Naive thymus-derived CD4-positive, alpha-beta T cell (primary cell): Measurements from ENCODE around the gene DUSP28. TPM values are rescaled to one million over a fixed set of nuclear protein-coding genes. Genes with fewer than 3 reads are reported as not detected.
A peak's percentile ranks its signal among the peaks of the same experiment; 100 is the strongest.

ENCODE experiments used
- ATAC-seq: fragments of 150-1000 bp; cut with Tn5 transposase; 2 replicates; pipeline ENCODE4 v1.10.0; 2021; ENCODE audit warnings: mild to moderate bottlenecking, moderate library complexity
- CTCF ChIA-PET: fragments of 350-600 bp; sonication (Branson Sonifier 250); formaldehyde crosslinking; loops from one replicate; lab custom pipeline; 2021; ENCODE audit warnings: antibody characterized with exemption; lab: Charles Lee
- POLR2A ChIA-PET: fragments of 350-600 bp; sonication (Branson Sonifier 250); formaldehyde crosslinking; loops from one replicate; lab custom pipeline; 2021; ENCODE audit warnings: antibody characterized with exemption, inconsistent platforms; lab: Charles Lee
- DNase-seq, 9 donors: peaks; one replicate each; pipeline versions ENCODE4 v3.0.0 to v3.0.0-alpha.2; 2020 to 2022; ENCODE audit warnings: mixed read lengths in 1 of 9
- H3K27ac ChIP-seq: one replicate; pipeline ENCODE4 v1.7.0; 2013; ENCODE audit warnings: mild to moderate bottlenecking, low read depth, low read length, moderate library complexity
- H3K27me3 ChIP-seq, 2 donors: one replicate each; pipeline ENCODE4 v1.7.0; 2013; ENCODE audit warnings: low read length in 2 of 2, mild to moderate bottlenecking in 2 of 2, moderate library complexity in 2 of 2; ENCODE audit not compliant: control insufficient read depth in 2 of 2, insufficient read depth in 2 of 2
- H3K36me3 ChIP-seq, 3 experiments: 1 replicate in 2 of 3; 2 replicates in 1 of 3; pipeline ENCODE4 v1.7.0; 2013; ENCODE audit warnings: low read length in 3 of 3, mild to moderate bottlenecking in 3 of 3, moderate library complexity in 1 of 3; ENCODE audit not compliant: insufficient read depth in 3 of 3, control insufficient read depth in 2 of 3
- H3K4me1 ChIP-seq, 2 donors: one replicate each; pipeline ENCODE4 v1.7.0; 2013; ENCODE audit warnings: low read length in 2 of 2, mild to moderate bottlenecking in 2 of 2, moderate library complexity in 1 of 2; ENCODE audit not compliant: control insufficient read depth in 2 of 2, insufficient read depth in 2 of 2
- H3K4me3 ChIP-seq: 2 replicates; pipeline ENCODE4 v1.7.0; 2013; ENCODE audit warnings: mild to moderate bottlenecking, low read length
- H3K9me3 ChIP-seq, 3 experiments: 1 replicate in 2 of 3; 2 replicates in 1 of 3; pipeline ENCODE4 v1.7.0; 2013; ENCODE audit warnings: low read length in 3 of 3; ENCODE audit not compliant: control insufficient read depth in 2 of 3
- H3K27ac Mint-ChIP-seq, 9 donors: one replicate each; pipeline ENCODE4 v1.8.0; 2020 to 2022; ENCODE audit warnings: mixed read lengths in 9 of 9, mild to moderate bottlenecking in 8 of 9, moderate library complexity in 5 of 9, inconsistent platforms in 2 of 9
- H3K27me3 Mint-ChIP-seq, 5 donors: one replicate each; pipeline ENCODE4 v1.8.0; 2021 to 2022; ENCODE audit warnings: mixed read lengths in 5 of 5, mild to moderate bottlenecking in 1 of 5
- H3K36me3 Mint-ChIP-seq, 5 donors: one replicate each; pipeline ENCODE4 v1.8.0; 2020 to 2022; ENCODE audit warnings: mixed read lengths in 5 of 5, mild to moderate bottlenecking in 3 of 5, inconsistent platforms in 1 of 5
- H3K4me1 Mint-ChIP-seq, 7 donors: one replicate each; pipeline ENCODE4 v1.8.0; 2020 to 2022; ENCODE audit warnings: mixed read lengths in 7 of 7, mild to moderate bottlenecking in 3 of 7, inconsistent platforms in 1 of 7
- H3K4me3 Mint-ChIP-seq, 10 donors: one replicate each; pipeline ENCODE4 v1.8.0; 2020 to 2022; ENCODE audit warnings: mild to moderate bottlenecking in 10 of 10, mixed read lengths in 10 of 10, moderate library complexity in 6 of 10, inconsistent platforms in 2 of 10
- H3K9me3 Mint-ChIP-seq, 11 donors: one replicate each; pipeline ENCODE4 v1.8.0; 2020 to 2022; ENCODE audit warnings: mixed read lengths in 11 of 11, mild to moderate bottlenecking in 4 of 11, inconsistent platforms in 1 of 11, moderate library complexity in 1 of 11
- intact Hi-C, 2 donors: fragments of 100-400 bp; cut with micrococcal nuclease; formaldehyde crosslinking; loops; one replicate each; pipeline ENCODE4 v1.15.1; 2023
- polyA plus RNA-seq, 2 donors: library from polyadenylated mRNA; unstranded; fragments of 300-500 nt; fragmentation: Illumina TruSeq; gene quantifications; one replicate each; pipeline ENCODE4 v1.2.3, GENCODE V29; 2021
- total RNA-seq, 6 experiments: library from RNA in 5 of 6; stranded (reverse) in 5 of 6; gene quantifications; 1 replicate in 5 of 6; 2 replicates in 1 of 6; pipeline ENCODE4 v1.2.3 and lab custom pipeline; 2021 to 2026

Gene DUSP28
- total and polyA plus RNA-seq, 7 experiments from 2014 or later, result 11.1 to 30.1 (median 17.8) TPM

DNA sequence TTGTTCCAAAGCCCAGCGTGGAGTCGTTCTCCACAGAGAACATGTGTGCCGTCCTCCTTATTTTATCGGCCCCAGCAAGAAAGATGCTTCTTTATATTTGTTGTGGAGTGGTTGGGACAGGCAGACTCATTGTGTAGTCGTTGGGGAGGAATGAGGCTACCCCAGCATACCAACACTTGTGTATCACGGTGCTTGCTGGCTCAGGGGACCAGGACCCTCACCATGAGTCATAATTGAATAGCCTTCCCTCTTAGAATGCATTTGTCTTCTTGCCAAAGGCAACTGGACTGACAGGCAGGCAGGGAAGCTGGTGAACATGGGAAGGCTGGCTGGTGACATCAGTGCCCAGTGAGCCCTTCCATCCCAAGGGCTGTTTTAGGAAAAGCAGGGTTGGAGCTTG is 31.1 kb downstream of the DUSP28 start:
- H3K27me3 Mint-ChIP-seq, result no peaks in the 10 kb centered on the region

DNA sequence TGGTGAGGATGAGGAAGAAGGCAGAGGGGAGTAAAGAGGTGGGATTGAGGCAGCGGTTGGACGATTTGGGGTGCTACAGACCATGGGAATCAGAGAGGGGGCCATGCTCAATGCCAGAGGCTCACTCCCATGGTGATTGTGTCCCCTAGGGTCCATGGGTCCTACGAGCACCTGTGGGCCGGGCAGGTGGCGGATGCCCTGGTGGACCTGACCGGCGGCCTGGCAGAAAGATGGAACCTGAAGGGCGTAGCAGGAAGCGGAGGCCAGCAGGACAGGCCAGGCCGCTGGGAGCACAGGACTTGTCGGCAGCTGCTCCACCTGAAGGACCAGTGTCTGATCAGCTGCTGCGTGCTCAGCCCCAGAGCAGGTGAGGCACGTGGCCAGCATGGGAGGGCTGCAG is 31.6 kb downstream of the DUSP28 start:
- no peaks in the 10 kb centered on the region for H3K27me3 Mint-ChIP-seq
- peaks cover 0 to 2% (median 0%) of the 10 kb centered on the region in 11 donors for H3K9me3 Mint-ChIP-seq
- ATAC-seq, result no peak
- ChIA-PET CTCF (no interaction called here), POLR2A (no interaction called here)
- intact Hi-C loops, result loop anchor here in 1 of 2 donors (10.0 kb wide), 1 partner anchor 113 kb away; no protein-coding TSS in a partner anchor
- no peak overlapping the region for H3K4me3 Mint-ChIP-seq
- peaks cover 0 to 16% (median 0%) of the 10 kb centered on the region in 5 donors for H3K36me3 Mint-ChIP-seq
- peaks cover 0 to 76% (median 0%) of the 10 kb centered on the region in 3 experiments for H3K36me3 ChIP-seq
- no peak overlapping the region for H3K27ac Mint-ChIP-seq
- DNase-seq, result no peak
- H3K4me1 ChIP-seq, result peaks cover 17 to 18% of the 10 kb centered on the region in 2 donors
- H3K27me3 ChIP-seq, result no peaks in the 10 kb centered on the region
- no peak overlapping the region for H3K4me3 ChIP-seq
- no peak overlapping the region for H3K27ac ChIP-seq
- H3K9me3 ChIP-seq, result no peaks in the 10 kb centered on the region
- peaks cover 18 to 29% (median 26%) of the 10 kb centered on the region in 7 donors for H3K4me1 Mint-ChIP-seq

More for the DNA sequence above, 31.1 kb downstream of the DUSP28 start:
- Histone ChIP-seq H3K36me3 (peaks cover 0 to 72% (median 0%) of the 10 kb centered on the region in 3 experiments), H3K9me3 (no peaks in the 10 kb centered on the region), H3K4me3 (no peak overlapping the region), H3K4me1 (peaks cover 17 to 18% of the 10 kb centered on the region in 2 donors), H3K27me3 (no peaks in the 10 kb centered on the region), H3K27ac (no peak overlapping the region)
- ChIA-PET POLR2A (interaction anchor here (0.7 kb wide), 1 partner anchor 36 kb away, joined by 3 read pairs; no protein-coding TSS in a partner anchor), CTCF (interaction anchor here (1.0 kb wide), 1 partner anchor 15 kb away, joined by 3 read pairs; no protein-coding TSS in a partner anchor)
- no peak for ATAC-seq
- DNase-seq, result no peak
- Mint-ChIP-seq H3K27ac (no peak overlapping the region), H3K4me3 (no peak overlapping the region), H3K4me1 (peaks cover 18 to 29% (median 26%) of the 10 kb centered on the region in 7 donors), H3K36me3 (peaks cover 0 to 16% (median 0%) of the 10 kb centered on the region in 5 donors), H3K9me3 (peaks cover 0 to 2% (median 0%) of the 10 kb centered on the region in 11 donors)
- intact Hi-C loops, result loop anchor here in 1 of 2 donors (10.0 kb wide), 1 partner anchor 114 kb away; no protein-coding TSS in a partner anchor

DNA sequence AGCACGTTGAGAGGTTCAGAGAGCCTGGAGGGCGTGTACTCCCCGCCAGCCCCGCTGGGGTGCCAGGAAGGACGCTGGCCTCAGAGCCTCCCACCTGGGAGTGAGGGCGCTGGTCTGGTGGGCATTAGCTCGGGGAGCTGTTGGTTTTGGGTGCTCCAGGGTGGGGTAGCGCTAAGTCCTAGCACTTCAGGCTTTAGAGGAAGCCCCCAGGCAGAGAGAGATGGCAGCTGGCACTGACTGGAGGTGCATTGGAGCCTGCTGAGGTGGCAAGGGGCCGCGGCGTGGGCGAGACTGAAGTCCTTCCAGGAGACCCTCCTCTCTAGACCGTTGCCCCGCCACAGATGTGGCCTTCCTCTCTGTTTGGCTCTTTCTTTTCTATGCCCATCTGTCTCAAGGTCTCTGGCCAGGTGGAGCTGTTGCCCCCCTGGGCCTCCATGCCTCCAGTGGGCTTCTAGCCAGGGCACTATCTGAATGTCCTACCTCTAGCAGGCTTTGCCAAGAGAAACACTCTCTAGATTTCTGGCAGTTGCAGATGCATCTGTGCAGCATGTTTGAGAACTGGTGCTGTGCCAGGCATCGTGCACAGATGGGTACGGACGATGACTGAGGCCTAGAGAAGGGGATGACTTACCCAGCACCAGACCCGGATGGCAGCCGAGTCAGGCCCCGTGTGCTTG is 33.0 kb downstream of the DUSP28 start:
- POLR2A ChIA-PET, result no interaction called here

DNA sequence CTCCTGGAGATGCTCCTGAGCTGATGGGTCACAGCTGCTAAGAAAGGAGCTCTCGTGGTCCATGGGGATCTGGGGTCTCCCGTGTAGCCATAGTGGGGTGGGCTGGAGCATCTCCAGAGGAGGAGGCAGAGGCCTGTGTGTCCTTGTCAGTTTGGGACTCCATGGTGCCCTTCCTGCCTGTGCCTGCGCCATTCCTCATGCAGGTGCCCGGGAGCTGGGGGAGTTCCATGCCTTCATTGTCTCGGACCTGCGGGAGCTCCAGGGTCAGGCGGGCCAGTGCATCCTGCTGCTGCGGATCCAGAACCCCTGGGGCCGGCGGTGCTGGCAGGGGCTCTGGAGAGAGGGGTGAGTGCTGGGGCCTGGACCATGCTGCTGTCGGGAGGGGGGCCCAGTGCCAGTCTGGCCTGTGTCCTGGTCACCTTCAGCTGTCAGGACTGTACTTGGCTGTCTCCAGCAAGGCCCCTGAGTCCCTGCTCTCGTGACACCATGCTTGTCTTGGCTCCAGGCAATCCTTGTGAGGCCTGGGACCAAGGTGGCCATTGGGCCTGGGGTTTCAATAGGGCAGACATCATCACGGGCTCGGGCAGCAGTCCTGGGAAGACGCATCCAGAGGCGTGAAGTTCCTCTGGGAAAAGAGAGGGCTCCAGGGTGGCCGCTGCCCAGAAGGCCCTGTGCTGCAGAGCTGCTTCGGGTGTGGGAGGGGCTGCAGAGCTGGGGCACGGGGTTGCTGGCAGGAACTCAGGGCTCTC is 33.7 kb downstream of the DUSP28 start:
- Histone ChIP-seq H3K27me3 (no peaks in the 10 kb centered on the region), H3K4me1 (peaks cover 0 to 1% of the 10 kb centered on the region in 2 donors), H3K27ac (no peak overlapping the region), H3K4me3 (no peak overlapping the region), H3K36me3 (peaks cover 0 to 97% (median 0%) of the 10 kb centered on the region in 3 experiments), H3K9me3 (no peaks in the 10 kb centered on the region)
- intact Hi-C loops, result loop anchor here in 1 of 2 donors (2.0 to 10.0 kb wide), 2 partner anchors 31 to 111 kb away; partner anchors contain the start of gene GPR35
- Mint-ChIP-seq H3K4me1 (peaks cover 3 to 10% (median 8%) of the 10 kb centered on the region in 7 donors), H3K27ac (no peak overlapping the region), H3K27me3 (no peaks in the 10 kb centered on the region), H3K9me3 (no peaks in the 10 kb centered on the region), H3K4me3 (no peak overlapping the region), H3K36me3 (peaks cover 0 to 12% (median 0%) of the 10 kb centered on the region in 5 donors)
- POLR2A ChIA-PET, result no interaction called here
- CTCF ChIA-PET, result no interaction called here
- ATAC-seq (no peak), DNase-seq (peak in 1 of 9 donors; percentile 8)

More for the DNA sequence above, 33.0 kb downstream of the DUSP28 start:
- Histone ChIP-seq H3K9me3 (no peaks in the 10 kb centered on the region), H3K27ac (no peak overlapping the region), H3K36me3 (peaks cover 0 to 90% (median 0%) of the 10 kb centered on the region in 3 experiments), H3K4me3 (no peak overlapping the region), H3K4me1 (peaks cover 6 to 9% of the 10 kb centered on the region in 2 donors), H3K27me3 (no peaks in the 10 kb centered on the region)
- Mint-ChIP-seq H3K9me3 (no peaks in the 10 kb centered on the region), H3K4me3 (no peak overlapping the region), H3K27ac (peak overlapping the region in 2 of 9 donors; percentile 41 to 57), H3K27me3 (no peaks in the 10 kb centered on the region), H3K36me3 (peaks cover 0 to 16% (median 0%) of the 10 kb centered on the region in 5 donors), H3K4me1 (peaks cover 10 to 17% (median 15%) of the 10 kb centered on the region in 7 donors)
- ATAC-seq, result no peak
- peak in 1 of 9 donors; percentile 0 for DNase-seq
- intact Hi-C loops, result loop anchor here in 1 of 2 donors (10.0 kb wide), 1 partner anchor 112 kb away; no protein-coding TSS in a partner anchor
- CTCF ChIA-PET, result no interaction called here

DNA sequence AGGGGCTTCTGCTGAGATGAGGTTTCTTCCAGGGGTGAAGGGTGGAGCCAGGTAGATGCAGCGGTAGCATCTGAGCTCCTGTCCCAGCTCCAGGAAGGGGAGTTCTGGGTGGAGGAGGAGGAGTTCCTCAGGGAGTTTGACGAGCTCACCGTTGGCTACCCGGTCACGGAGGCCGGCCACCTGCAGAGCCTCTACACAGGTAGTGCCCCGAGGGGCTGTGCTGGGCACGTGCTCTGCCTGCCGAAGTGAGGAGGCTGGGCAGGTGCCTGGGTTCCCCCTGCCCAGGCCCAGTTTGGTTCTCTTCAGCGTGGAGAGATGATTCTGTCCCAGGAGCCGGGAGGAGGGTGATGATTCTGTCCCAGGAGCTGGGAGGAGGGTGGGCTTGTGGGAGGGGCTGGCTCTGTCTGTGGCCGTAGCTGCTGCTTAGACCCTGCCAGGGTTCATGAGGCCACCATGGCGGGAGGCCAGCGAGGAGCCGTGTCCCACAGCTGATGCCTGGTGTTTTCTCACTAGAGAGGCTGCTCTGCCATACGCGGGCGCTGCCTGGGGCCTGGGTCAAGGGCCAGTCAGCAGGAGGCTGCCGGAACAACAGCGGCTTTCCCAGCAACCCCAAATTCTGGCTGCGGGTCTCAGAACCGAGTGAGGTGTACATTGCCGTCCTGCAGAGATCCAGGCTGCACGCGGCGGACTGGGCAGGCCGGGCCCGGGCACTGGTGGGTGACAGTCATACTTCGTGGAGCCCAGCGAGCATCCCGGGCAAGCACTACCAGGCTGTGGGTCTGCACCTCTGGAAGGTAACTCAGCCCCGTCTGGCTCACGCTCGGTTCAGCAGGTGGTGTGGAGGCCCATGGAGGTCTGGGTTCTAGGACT is 34.6 kb downstream of the DUSP28 start:
- Histone ChIP-seq H3K36me3 (peaks cover 0 to 100% (median 0%) of the 10 kb centered on the region in 3 experiments), H3K27me3 (no peaks in the 10 kb centered on the region), H3K9me3 (no peaks in the 10 kb centered on the region), H3K4me3 (no peak overlapping the region), H3K27ac (no peak overlapping the region), H3K4me1 (no peaks in the 10 kb centered on the region)
- peak overlapping the region in 1 of 9 donors; percentile 83 for H3K27ac Mint-ChIP-seq
- H3K9me3 Mint-ChIP-seq, result no peaks in the 10 kb centered on the region
- ATAC-seq (no peak), DNase-seq (peak in 1 of 9 donors; percentile 6)
- intact Hi-C loops, result loop anchor here in 1 of 2 donors (2.0 to 10.0 kb wide), 2 partner anchors 30 to 110 kb away; partner anchors contain the start of gene GPR35
- H3K4me1 Mint-ChIP-seq, result peaks cover 0 to 7% (median 4%) of the 10 kb centered on the region in 7 donors
- peaks cover 0 to 10% (median 0%) of the 10 kb centered on the region in 5 donors for H3K36me3 Mint-ChIP-seq
- H3K27me3 Mint-ChIP-seq, result no peaks in the 10 kb centered on the region
- POLR2A ChIA-PET, result interaction anchor here (0.6 kb wide), 1 partner anchor 27 kb away, joined by 3 read pairs; no protein-coding TSS in a partner anchor
- H3K4me3 Mint-ChIP-seq, result no peak overlapping the region
- CTCF ChIA-PET, result interaction anchor here (1.5 kb wide), 1 partner anchor 8 kb away, joined by 3 read pairs; the partner anchor contains the start of gene CAPN10
